IPS DF 6.9 (cell line): ENCODE data around the gene SUPT6H.
A peak's percentile ranks its signal among the peaks of the same experiment; 100 is the strongest.
"Not testable (repeated sequence)": the region's sequence is repeated elsewhere in the genome, so short reads cannot be mapped to it uniquely, and the experiment has no call there.

Source experiments
- DNase-seq: peaks from one replicate; pipeline ENCODE4 v3.0.0-alpha.2; 2013; ENCODE audit warnings: low read depth, low spot score
- H3K27ac ChIP-seq: one replicate; pipeline ENCODE4 v1.5.1; 2013; ENCODE audit warnings: low read length, control low read depth
- H3K27me3 ChIP-seq: 2 replicates; pipeline ENCODE4 v1.6.1; 2013; ENCODE audit warnings: mild to moderate bottlenecking, low read length; ENCODE audit not compliant: control insufficient read depth, insufficient read depth
- H3K36me3 ChIP-seq: 2 replicates; pipeline ENCODE4 v1.6.1; 2013; ENCODE audit warnings: low read length; ENCODE audit not compliant: control insufficient read depth, insufficient read depth
- H3K4me1 ChIP-seq: 2 replicates; pipeline ENCODE4 v1.6.1; 2013; ENCODE audit warnings: low read length; ENCODE audit not compliant: control insufficient read depth, insufficient read depth
- H3K4me3 ChIP-seq: 2 replicates; pipeline ENCODE4 v1.5.1; 2013; ENCODE audit warnings: mild to moderate bottlenecking, low read length
- H3K9me3 ChIP-seq: 2 replicates; pipeline ENCODE4 v1.6.1; 2013; ENCODE audit warnings: low read length, inconsistent platforms; ENCODE audit not compliant: control insufficient read depth, insufficient read depth
- WGBS: extraction: QIAGEN DNeasy Blood & Tissue Kit; methylation state at CpG from one replicate; pipeline ENCODE4 v1.1.7; 2013; ENCODE audit warnings: mixed read lengths, missing lambda C conversion rate; ENCODE audit not compliant: insufficient read length, insufficient coverage; 5-methylcytosine and 5-hydroxymethylcytosine counted together

The SUPT6H gene

GRCh38 chr17:28720247-28720996 lies 58.4 kb downstream of the SUPT6H start:
- H3K27me3 ChIP-seq = no peaks in the 10 kb centered on the region
- peaks cover 26% of the 10 kb centered on the region; the same call in 1 of the 2 replicates for H3K36me3 ChIP-seq
- peak overlapping the region; percentile 80 for H3K4me3 ChIP-seq
- no peak overlapping the region for H3K27ac ChIP-seq
- no peaks in the 10 kb centered on the region for H3K4me1 ChIP-seq
- no CpG with 5 or more reads among the region's 30 CpGs for WGBS
- DNase-seq = no peak
- H3K9me3 ChIP-seq = no peaks in the 10 kb centered on the region

- H3K36me3 ChIP-seq = peaks cover 25% of the 10 kb centered on the region; the same call in 1 of the 2 replicates
- H3K9me3 ChIP-seq, H3K27me3 ChIP-seq, DNase-seq, H3K4me1 ChIP-seq, H3K27ac ChIP-seq: not testable (repeated sequence)
- WGBS = no CpG with 5 or more reads among the region's 19 CpGs
- H3K4me3 ChIP-seq = peak overlapping the region; percentile 80; the same call in 1 of the 2 replicates
Measured at GRCh38 chr17:28720997-28721329, 59.0 kb downstream of the SUPT6H start.

GRCh38 chr17:28722417-28723158 lies 60.6 kb downstream of the SUPT6H start:
- no peaks in the 10 kb centered on the region for H3K4me1 ChIP-seq
- WGBS = no CpG with 5 or more reads among the region's 7 CpGs
- DNase-seq = no peak
- H3K36me3 ChIP-seq = peaks cover 25% of the 10 kb centered on the region; the same call in 1 of the 2 replicates
- no peak overlapping the region for H3K27ac ChIP-seq
- H3K9me3 ChIP-seq = no peaks in the 10 kb centered on the region
- H3K27me3 ChIP-seq = no peaks in the 10 kb centered on the region
- H3K4me3 ChIP-seq = no peak overlapping the region

GRCh38 chr17:28723159-28723835 lies 61.3 kb downstream of the SUPT6H start:
- Histone ChIP-seq H3K4me3 (no peak overlapping the region), H3K36me3 (peaks cover 25% of the 10 kb centered on the region; the same call in 1 of the 2 replicates), H3K9me3 (no peaks in the 10 kb centered on the region), H3K27ac (no peak overlapping the region), H3K4me1 (no peaks in the 10 kb centered on the region), H3K27me3 (no peaks in the 10 kb centered on the region)
- no CpG with 5 or more reads among the region's 6 CpGs for WGBS
- no peak for DNase-seq

GRCh38 chr17:28723836-28724499 lies 62.0 kb downstream of the SUPT6H start:
- not testable (repeated sequence) for H3K4me3 ChIP-seq, H3K27me3 ChIP-seq, H3K4me1 ChIP-seq

GRCh38 chr17:28724500-28725165 lies 62.6 kb downstream of the SUPT6H start:
- no CpG with 5 or more reads among the region's 10 CpGs for WGBS
- Histone ChIP-seq H3K27me3 (no peaks in the 10 kb centered on the region), H3K9me3 (no peaks in the 10 kb centered on the region), H3K27ac (no peak overlapping the region), H3K4me3 (peak overlapping the region; percentile 55; the same call in 1 of the 2 replicates), H3K36me3 (peaks cover 25% of the 10 kb centered on the region; the same call in 1 of the 2 replicates), H3K4me1 (no peaks in the 10 kb centered on the region)
- no peak for DNase-seq

More at GRCh38 chr17:28723836-28724499, 62.0 kb downstream of the SUPT6H start:
- not testable (repeated sequence) for DNase-seq, H3K9me3 ChIP-seq, H3K27ac ChIP-seq
- peaks cover 25% of the 10 kb centered on the region; the same call in 1 of the 2 replicates for H3K36me3 ChIP-seq
- WGBS = no CpG with 5 or more reads among the region's 4 CpGs

GRCh38 chr17:28725166-28725659 lies 63.2 kb downstream of the SUPT6H start:
- DNase-seq = no peak
- Histone ChIP-seq H3K4me3 (peak overlapping the region; percentile 55; the same call in 1 of the 2 replicates), H3K9me3 (no peaks in the 10 kb centered on the region), H3K36me3 (peaks cover 25% of the 10 kb centered on the region; the same call in 1 of the 2 replicates), H3K4me1 (no peaks in the 10 kb centered on the region), H3K27me3 (no peaks in the 10 kb centered on the region), H3K27ac (no peak overlapping the region)
- no CpG with 5 or more reads among the region's 20 CpGs for WGBS

- no peaks in the 10 kb centered on the region for H3K27me3 ChIP-seq
- H3K4me3 ChIP-seq = peak overlapping the region; percentile 55
- DNase-seq = no peak
- H3K27ac ChIP-seq = no peak overlapping the region
- no CpG with 5 or more reads among the region's 45 CpGs for WGBS
- no peaks in the 10 kb centered on the region for H3K4me1 ChIP-seq
- no peaks in the 10 kb centered on the region for H3K9me3 ChIP-seq
- peaks cover 25% of the 10 kb centered on the region; the same call in 1 of the 2 replicates for H3K36me3 ChIP-seq
Measured at GRCh38 chr17:28725660-28726225, 63.7 kb downstream of the SUPT6H start.

GRCh38 chr17:28726226-28726626 lies 64.2 kb downstream of the SUPT6H start, which contains the start of gene TLCD1:
Gene TLCD1 (minus strand): TSS chr17:28726233. CDS start chr17:28726097, 136 bp downstream.
- Histone ChIP-seq H3K9me3 (no peaks in the 10 kb centered on the region), H3K27ac (no peak within 1 kb of the TSS), H3K36me3 (peaks cover 25% of the 10 kb centered on the region; the same call in 1 of the 2 replicates), H3K4me3 (peak within 1 kb of the TSS; percentile 88), H3K27me3 (no peaks in the 10 kb centered on the region), H3K4me1 (no peaks in the 10 kb centered on the region)
- no peak for DNase-seq
- no CpG with 5 or more reads among the region's 49 CpGs for WGBS
